Stimulated activated CD8-positive, alpha-beta memory T cell treated with anti-CD3 and anti-CD28 coated beads, Interleukin-15, amount 100 ng/mL, for 48 hours (primary cell): ENCODE data around the gene FUT9.

Experiments used
- DNase-seq, 2 donors: peaks; one replicate each; pipeline ENCODE4 v3.0.0-alpha.2; 2020; ENCODE audit warnings: low read depth in 2 of 2

Gene FUT9

GRCh38 chr6:96015518-96016333 is at the start of gene FUT9:
FUT9 (plus strand) TSS chr6:96015974; CDS start chr6:96203156, 187,182 bp downstream.
- DNase-seq, result no peak

DNA sequence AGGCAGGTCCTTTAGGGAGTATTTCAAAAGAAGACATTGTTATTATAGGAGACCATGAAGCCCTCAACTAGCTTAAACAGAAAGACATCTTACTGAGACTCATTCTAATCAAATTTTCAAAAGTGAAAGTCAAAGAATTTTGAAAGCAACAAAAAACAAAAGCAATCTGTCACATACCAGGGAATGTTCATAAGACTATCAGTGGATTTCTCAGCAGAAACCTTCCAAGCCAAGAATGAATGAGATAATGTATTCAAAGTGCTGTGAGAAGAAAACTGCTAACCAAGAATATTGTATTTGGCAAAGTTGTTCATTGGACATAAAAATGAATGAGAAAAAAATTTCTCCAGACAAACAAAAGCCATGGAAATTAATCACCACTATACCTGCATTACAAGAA is 48.2 kb upstream of the FUT9 start:
- no peak for DNase-seq

GRCh38 chr6:95973976-95974375 is 41.8 kb upstream of the FUT9 start:
- DNase-seq, result no peak

DNA sequence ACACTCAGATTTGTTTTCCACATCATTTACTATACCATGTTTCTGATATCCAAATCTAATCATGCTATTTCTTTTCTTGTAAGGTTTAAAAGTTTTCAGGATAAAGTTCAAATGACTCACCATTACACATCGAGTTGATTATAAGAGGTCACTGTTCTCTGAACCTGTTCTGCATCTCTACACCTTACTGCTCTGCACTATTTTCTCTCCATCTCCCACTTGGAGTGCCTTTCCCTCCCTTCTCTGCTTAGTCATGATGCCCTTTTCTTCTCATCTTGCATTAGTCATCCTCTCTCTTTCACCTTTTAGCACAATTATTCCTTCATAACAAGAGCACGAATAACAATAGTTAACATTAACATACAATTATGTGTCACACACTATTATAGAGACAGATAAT is 37.5 kb upstream of the FUT9 start:
- no peak for DNase-seq

DNA sequence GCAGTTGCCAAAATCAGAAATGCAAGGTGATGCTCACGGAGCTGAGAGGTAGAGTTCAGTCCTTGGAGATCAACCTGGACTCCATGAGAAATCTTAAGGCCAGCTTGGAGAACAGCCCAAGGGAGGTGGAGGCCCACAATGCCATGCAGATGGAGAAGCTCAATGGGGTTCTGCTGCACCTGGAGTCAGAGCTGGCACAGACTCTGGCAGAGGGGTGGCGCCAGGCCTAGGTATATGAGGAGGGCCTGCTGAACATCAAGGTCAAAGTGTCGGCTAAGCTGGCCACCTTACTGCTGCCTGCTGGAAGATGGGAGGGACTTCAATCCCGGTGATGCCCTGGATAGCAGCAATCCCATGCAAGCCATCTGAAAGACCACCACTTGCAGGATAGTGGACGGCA is 23.9 kb upstream of the FUT9 start:
- no peak for DNase-seq

DNA sequence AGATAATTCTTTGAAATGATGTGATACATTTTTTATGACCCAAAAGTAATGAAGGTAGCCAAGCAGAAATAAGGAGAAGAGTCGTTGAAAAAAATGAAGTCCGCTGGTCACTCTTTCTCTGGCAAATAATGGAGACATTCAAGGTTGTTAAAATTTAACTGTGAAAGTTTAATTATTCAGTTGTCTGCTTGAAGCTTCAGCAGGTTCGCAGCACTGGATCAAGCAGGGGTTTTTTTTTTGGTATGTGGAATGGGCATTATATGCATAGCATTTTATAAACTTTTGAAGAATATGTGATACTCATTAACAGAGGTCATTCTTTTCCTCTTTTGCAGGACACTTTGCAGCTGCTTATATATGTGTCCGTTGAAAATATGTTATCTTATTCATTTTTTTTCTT is 21.6 kb upstream of the FUT9 start:
- no peak for DNase-seq

- DNase-seq, result no peak
Observed at GRCh38 chr6:95998133-95998532, 17.6 kb upstream of the FUT9 start.

GRCh38 chr6:96001891-96002575 is 13.7 kb upstream of the FUT9 start:
- DNase-seq, result no peak

DNA sequence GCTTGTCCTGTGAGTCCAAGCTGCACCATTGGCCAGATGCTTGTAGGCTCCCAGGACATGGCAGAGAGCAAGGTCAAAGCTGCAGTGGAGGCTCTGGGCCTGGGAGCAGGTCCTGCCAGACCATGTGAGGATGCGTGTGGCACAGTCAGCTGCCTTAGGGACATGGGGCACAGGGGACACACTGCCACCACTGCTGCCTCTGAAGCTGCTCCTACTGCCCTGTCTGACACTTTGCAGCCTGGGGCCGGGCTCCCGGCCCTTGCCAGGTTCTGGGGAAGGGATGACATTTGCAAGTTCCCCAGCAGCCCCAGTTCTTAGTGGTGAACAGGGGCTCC is 13.2 kb upstream of the FUT9 start:
- no peak for DNase-seq

DNA sequence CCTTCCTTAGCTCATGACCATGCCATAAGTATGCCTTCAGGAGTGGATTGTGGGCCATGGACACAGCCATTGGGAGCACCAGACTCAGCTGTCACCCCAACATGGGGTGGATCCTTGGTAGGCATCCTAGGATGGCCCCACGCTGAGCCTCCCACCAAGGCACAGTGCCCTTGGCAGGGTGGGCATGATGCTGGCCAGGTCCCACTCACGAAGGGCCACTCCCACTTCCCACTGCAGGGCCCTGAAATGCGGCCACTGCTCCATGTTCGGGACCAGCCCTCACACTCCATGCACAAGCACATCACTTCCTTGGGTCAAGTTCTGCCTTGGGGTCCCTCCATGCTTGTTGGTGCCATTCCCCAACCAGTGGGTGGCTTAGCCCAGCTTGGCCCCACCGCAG is 12.9 kb upstream of the FUT9 start:
- DNase-seq, result no peak

DNA sequence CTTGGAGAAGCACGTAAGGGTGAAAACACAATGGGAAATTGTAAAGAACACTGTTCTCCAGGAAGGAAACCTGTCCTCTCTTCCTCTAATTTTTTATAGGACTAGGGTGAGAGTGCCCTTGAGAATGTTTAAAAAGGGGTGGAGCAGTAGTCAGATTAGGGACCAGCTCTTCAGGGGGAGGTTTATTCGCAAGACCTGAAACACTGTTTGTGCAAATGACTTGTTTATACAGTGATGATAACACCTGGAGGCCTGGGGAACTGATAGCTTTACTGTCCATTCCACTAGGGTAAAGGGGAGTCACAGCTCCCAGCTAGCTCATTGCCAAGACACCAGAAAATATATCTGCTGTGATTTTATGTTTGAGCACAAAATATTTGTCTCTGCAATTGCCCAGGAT is 8.1 kb upstream of the FUT9 start:
- no peak for DNase-seq

DNA sequence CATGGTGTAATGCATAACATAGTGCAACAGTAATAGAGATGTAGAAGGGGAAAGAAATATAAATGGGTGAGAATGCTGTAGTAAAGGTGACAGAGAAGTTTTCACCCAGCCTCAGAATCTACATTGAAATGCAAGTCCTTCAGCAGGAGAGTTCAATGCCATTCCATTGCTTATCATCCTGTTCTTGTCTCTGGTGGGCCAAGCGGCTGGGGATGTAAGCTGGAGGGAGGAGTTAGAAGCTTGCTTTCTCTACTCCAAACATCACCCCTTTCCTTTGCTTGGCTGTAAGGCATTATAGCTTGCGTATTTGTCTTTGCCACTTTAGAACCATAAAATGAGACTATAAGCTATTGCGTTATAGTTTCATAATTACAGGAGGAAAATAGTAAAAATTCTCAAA is 2.2 kb upstream of the FUT9 start:
- DNase-seq, result no peak

GRCh38 chr6:96014846-96015517 is 792 bp upstream of the FUT9 start:
- no peak for DNase-seq

- no peak for DNase-seq
Observed at GRCh38 chr6:96016334-96017069, 728 bp downstream of the FUT9 start.

DNA sequence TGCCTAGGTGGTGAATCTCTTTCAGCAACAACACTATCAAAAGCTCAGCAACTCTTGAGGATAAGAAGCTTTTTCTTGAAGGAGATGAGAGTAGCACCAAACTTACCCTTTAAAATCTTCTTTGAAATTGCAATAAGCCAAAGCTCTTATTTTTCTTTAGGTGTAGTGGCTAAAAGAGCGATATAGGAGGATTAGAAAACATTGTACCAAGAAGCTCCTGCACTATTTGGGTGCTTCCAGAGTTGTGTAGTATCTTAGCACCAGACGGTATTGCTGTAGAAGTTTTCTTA is 1.2 kb downstream of the FUT9 start:
- DNase-seq, result no peak

DNA sequence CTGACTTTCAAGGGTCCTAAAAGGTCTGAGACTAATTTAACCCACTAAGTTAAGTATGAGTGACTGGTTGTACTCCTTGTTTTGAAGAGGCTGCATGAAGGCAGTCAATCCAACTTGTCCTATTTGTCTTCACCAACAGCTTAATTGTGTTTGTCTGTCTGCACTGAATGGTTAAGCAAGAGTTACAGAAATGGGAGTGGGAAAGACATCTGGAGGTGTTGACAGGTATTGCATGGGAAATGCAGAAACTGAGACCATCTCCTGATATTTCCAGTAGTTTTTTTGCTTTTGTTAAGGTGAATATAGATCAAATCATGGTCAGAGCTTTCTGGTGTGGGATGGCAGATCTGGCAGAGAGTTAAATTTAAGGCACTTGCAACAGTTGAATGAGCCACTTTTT is 6.5 kb downstream of the FUT9 start:
- no peak for DNase-seq

DNA sequence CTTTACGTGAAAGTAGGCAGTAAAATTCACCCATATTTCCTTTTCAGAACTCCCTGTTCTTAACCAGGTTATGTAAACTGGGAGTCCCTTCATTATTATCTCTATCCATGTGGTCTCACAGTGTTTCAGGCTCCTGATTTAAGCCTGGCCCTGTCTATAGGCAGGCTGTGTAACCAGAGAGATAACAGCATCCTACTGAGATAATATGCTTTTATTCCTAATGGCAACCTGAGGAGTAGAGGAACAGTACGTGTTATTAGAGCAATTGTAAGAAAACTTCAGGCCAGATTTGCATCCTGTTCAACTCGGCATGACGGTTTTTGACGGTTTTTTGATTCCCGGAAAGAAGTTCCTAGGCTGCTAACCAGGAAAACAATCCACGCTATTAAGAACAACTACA is 16.9 kb downstream of the FUT9 start:
- no peak for DNase-seq

DNA sequence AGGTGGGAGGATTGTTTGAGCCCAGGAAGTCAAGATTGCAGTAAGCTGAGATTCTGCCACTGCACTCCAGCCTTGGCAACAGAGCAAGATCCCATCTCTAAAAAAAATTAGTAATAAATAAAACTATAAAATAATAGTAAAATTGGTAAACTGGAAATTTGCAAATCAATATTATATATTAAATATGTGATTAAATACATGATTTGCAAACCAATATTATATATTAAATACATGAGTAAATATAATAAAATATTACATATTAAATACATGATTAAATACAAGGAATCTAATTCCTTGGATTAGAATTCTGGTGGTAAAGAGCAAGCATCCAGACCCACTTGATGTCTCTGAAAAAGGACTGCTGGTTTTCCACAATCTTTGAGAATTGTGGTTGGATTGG is 35.8 kb downstream of the FUT9 start:
- DNase-seq, result no peak

DNA sequence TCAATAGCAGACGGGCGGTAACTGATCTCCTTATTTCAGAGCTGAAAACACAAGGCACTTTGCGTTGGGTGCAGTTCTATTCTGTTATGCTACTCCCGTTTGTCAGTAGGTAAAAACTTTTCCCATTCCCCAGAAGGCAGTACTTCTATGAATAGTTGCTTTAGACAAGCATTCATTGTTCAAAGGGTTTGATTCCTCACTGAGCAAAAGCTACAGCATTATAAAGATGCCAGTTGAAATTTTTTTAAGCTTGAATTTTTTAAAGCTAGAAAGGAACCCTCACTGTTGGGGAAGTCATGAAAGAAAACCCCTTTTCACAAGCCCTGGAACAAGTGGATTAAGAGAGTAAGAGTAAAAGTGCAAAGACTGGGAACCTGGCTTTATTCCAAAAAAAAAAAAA is 42.3 kb downstream of the FUT9 start:
- no peak for DNase-seq

DNA sequence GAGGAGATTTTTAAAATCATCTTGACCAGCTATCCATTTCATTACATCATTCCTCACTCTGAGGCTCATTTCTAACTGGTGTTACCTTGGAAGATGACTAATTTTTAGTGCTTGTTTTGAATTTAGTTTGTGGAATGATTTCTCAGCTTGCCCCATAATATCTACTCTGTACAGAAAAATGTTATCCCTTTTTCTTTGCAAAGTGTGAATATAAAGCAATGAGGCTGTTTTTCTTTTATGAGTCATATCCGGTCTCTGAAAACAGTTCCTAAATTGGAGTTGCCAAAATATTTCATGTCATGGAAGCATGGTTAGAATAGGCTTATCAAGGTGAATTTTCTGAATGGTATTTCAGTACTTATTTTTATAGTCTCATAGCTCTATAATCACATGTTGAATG is 43.8 kb downstream of the FUT9 start:
- DNase-seq, result no peak

DNA sequence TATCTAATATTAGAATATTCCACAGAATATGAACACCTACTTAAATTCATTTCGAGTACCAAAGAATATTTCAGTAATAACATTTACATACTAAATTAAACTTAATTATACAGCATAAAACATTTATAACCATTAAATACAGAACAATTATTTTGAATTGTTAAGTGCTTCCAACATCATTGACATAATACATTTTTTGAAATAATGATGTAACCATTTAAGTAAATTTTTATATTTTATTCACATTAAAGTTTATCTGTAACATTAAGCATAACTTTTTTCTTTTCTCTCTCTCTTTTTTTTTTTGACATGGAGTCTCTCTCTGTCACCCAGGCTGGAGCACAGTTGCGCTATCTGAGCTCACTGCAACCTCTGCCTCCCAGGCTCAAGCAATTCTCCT is 44.5 kb downstream of the FUT9 start:
- no peak for DNase-seq

DNA sequence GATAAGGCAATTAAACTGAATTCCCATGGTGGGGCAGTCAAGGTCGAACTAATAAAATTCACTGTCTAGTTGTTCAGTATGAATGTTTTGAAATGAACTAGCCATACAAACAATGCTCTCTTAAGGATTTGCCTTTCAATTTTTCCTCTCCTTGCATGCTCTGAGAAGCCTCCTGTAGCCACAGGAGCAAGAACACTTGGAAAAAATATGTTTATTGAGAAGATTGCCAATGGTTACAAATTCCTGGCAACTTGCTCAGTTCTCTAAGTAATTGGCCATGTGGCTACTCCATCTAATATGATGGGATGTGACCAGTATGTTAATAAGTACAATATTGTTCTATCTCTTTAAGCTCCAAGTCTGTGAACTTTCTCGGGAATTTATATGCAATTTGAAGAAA is 49.4 kb downstream of the FUT9 start:
- DNase-seq, result no peak

- DNase-seq, result no peak
Observed at GRCh38 chr6:96066376-96066775, 50.6 kb downstream of the FUT9 start.
